ENCODE data around the gene LRRN4CL.

LRRN4CL gene

GRCh38 chr11:62687508-62688396 is 1.6 kb downstream of the LRRN4CL start:
- WGBS, 2 donors (ENCODE audit: extremely low coverage in 2 of 2, insufficient read length in 2 of 2, insufficient replicate concordance in 1 of 2), result no CpG with 5 or more reads among the region's 74 CpGs
- no peak overlapping the region for H3K27ac ChIP-seq (replicated peaks; ENCODE audit: low read length)
- no peak overlapping the region for H3K4ac ChIP-seq (ENCODE audit: low read length)
- H4K91ac ChIP-seq (ENCODE audit: low read depth, low read length, poor library complexity), result no peak overlapping the region
- peak overlapping the region; percentile 60 for H3K9ac ChIP-seq (ENCODE audit: low read depth, low read length, poor library complexity)
- no peaks in the 10 kb centered on the region for H3K27me3 ChIP-seq (ENCODE audit: control insufficient read depth in 3 of 3, insufficient read depth in 3 of 3, low read depth in 1 of 3, low read length in 3 of 3)
- H2BK12ac ChIP-seq (ENCODE audit: low read length), result no peak overlapping the region
- peak overlapping the region; percentile 49 for H2BK15ac ChIP-seq (ENCODE audit: low read length)
- no peak overlapping the region for H3K4me3 ChIP-seq (ENCODE audit: low read length in 2 of 2)
- H3K14ac ChIP-seq (ENCODE audit: low read length), result peak overlapping the region; percentile 21
- DNase-seq (ENCODE audit: low spot score), result no peak
- H2AK5ac ChIP-seq (ENCODE audit: low read depth, low read length), result peak overlapping the region; percentile 56
- peak overlapping the region; percentile 65 for H3K23ac ChIP-seq (ENCODE audit: low read depth, low read length, poor library complexity)
- no peak overlapping the region for H4K8ac ChIP-seq (ENCODE audit: low read depth, low read length)
- no peaks in the 10 kb centered on the region for H3K9me3 ChIP-seq (replicated peaks in 1 of 2; ENCODE audit: control insufficient read depth in 2 of 2, insufficient read depth in 1 of 2, low read depth in 1 of 2, low read length in 2 of 2)
- H2BK120ac ChIP-seq (ENCODE audit: low read depth, low read length), result no peak overlapping the region
- peak overlapping the region; percentile 11 for H3K4me2 ChIP-seq (ENCODE audit: insufficient read depth, low read length, poor library complexity, severe bottlenecking)
- no peaks in the 10 kb centered on the region for H3K4me1 ChIP-seq (ENCODE audit: control insufficient read depth in 2 of 2, insufficient read depth in 1 of 2, low read depth in 1 of 2, low read length in 2 of 2)
- H2BK5ac ChIP-seq (ENCODE audit: low read length), result peak overlapping the region; percentile 24
- H3K79me1 ChIP-seq (ENCODE audit: low read depth, low read length), result no peaks in the 10 kb centered on the region
- H3K18ac ChIP-seq (ENCODE audit: low read length), result no peak overlapping the region
- H3K36me3 ChIP-seq (replicated peaks in 1 of 2; ENCODE audit: control insufficient read depth in 2 of 2, insufficient read depth in 2 of 2, low read length in 2 of 2), result peaks cover 23 to 36% of the 10 kb centered on the region in 2 donors
- H2AFZ ChIP-seq (ENCODE audit: low read length), result no peak overlapping the region

DNA sequence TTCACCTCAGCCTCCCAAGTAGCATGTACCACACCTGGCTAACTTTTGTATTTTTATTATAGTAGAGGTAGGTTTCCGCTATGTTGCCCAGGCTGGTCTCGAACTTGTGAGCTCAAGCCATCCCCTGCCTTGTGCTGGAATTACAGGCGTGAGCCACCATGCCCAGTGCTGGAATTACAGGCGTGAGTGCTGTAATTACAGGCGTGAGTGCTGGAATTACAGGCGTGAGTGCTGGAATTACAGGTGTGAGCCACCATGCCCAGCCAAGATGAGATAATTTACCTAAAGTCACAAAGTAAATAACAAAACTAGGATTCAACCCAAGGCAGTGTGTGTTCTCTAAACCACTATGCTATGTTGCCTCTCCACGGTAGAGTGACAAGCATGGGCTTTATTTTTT is 6.8 kb downstream of the LRRN4CL start:
- no peak overlapping the region for H3K4ac ChIP-seq (ENCODE audit: low read length)
- no peak overlapping the region for H3K23ac ChIP-seq (ENCODE audit: low read depth, low read length, poor library complexity)
- no peak overlapping the region for H2BK15ac ChIP-seq (ENCODE audit: low read length)
- H4K91ac ChIP-seq (ENCODE audit: low read depth, low read length, poor library complexity), result no peak overlapping the region
- H3K9me3 ChIP-seq (replicated peaks in 1 of 2; ENCODE audit: control insufficient read depth in 2 of 2, insufficient read depth in 1 of 2, low read depth in 1 of 2, low read length in 2 of 2), result no peaks in the 10 kb centered on the region
- H2BK120ac ChIP-seq (ENCODE audit: low read depth, low read length), result no peak overlapping the region
- H3K4me2 ChIP-seq (ENCODE audit: insufficient read depth, low read length, poor library complexity, severe bottlenecking), result no peak overlapping the region
- H3K14ac ChIP-seq (ENCODE audit: low read length), result no peak overlapping the region
- WGBS, 2 donors (ENCODE audit: extremely low coverage in 2 of 2, insufficient read length in 2 of 2, insufficient replicate concordance in 1 of 2), result no CpG with 5 or more reads among the region's 7 CpGs
- no peak overlapping the region for H3K27ac ChIP-seq (replicated peaks; ENCODE audit: low read length)
- peaks cover 4 to 8% of the 10 kb centered on the region in 2 donors for H3K36me3 ChIP-seq (replicated peaks in 1 of 2; ENCODE audit: control insufficient read depth in 2 of 2, insufficient read depth in 2 of 2, low read length in 2 of 2)
- no peak overlapping the region for H3K9ac ChIP-seq (ENCODE audit: low read depth, low read length, poor library complexity)
- H3K79me1 ChIP-seq (ENCODE audit: low read depth, low read length), result peaks cover 6% of the 10 kb centered on the region
- H2BK12ac ChIP-seq (ENCODE audit: low read length), result no peak overlapping the region
- no peak overlapping the region for H3K4me3 ChIP-seq (ENCODE audit: low read length in 2 of 2)
- no peak overlapping the region for H2AK5ac ChIP-seq (ENCODE audit: low read depth, low read length)
- H3K27me3 ChIP-seq (ENCODE audit: control insufficient read depth in 3 of 3, insufficient read depth in 3 of 3, low read depth in 1 of 3, low read length in 3 of 3), result no peaks in the 10 kb centered on the region
- H4K8ac ChIP-seq (ENCODE audit: low read depth, low read length), result no peak overlapping the region
- peaks cover 4 to 11% of the 10 kb centered on the region in 2 donors for H3K4me1 ChIP-seq (ENCODE audit: control insufficient read depth in 2 of 2, insufficient read depth in 1 of 2, low read depth in 1 of 2, low read length in 2 of 2)
- DNase-seq (ENCODE audit: low spot score), result no peak
- no peak overlapping the region for H2BK5ac ChIP-seq (ENCODE audit: low read length)
- H3K18ac ChIP-seq (ENCODE audit: low read length), result no peak overlapping the region
- H2AFZ ChIP-seq (ENCODE audit: low read length), result no peak overlapping the region

DNA sequence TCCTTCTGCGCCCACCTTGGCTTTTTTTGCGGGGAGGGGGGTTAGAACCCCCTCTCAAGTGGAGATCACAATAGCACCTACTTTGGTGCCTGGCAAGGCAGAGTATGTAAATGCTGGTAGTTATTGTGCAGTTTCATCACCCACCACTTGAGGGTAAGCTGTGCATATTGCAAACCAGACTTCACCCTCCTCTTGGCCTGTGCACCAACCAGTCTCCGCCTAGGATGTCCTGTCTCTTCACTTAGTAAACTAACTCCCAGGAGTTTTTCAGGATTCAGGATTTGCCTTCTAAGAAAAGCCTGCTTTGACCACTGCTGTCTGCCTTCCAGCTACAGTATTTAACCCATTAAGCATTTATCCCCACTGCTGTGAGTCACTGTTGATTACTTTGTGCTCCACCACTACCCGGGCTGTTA is 8.5 kb downstream of the LRRN4CL start:
- H4K8ac ChIP-seq (ENCODE audit: low read depth, low read length), result no peak overlapping the region
- no peak overlapping the region for H3K14ac ChIP-seq (ENCODE audit: low read length)
- H3K4ac ChIP-seq (ENCODE audit: low read length), result no peak overlapping the region
- no peak overlapping the region for H3K9ac ChIP-seq (ENCODE audit: low read depth, low read length, poor library complexity)
- no peaks in the 10 kb centered on the region for H3K9me3 ChIP-seq (replicated peaks in 1 of 2; ENCODE audit: control insufficient read depth in 2 of 2, insufficient read depth in 1 of 2, low read depth in 1 of 2, low read length in 2 of 2)
- H3K23ac ChIP-seq (ENCODE audit: low read depth, low read length, poor library complexity), result no peak overlapping the region
- no CpG with 5 or more reads among the region's 4 CpGs for WGBS, 2 donors (ENCODE audit: extremely low coverage in 2 of 2, insufficient read length in 2 of 2, insufficient replicate concordance in 1 of 2)
- no peak overlapping the region for H3K4me3 ChIP-seq (ENCODE audit: low read length in 2 of 2)
- H3K4me2 ChIP-seq (ENCODE audit: insufficient read depth, low read length, poor library complexity, severe bottlenecking), result no peak overlapping the region
- DNase-seq (ENCODE audit: low spot score), result no peak
- H3K4me1 ChIP-seq (ENCODE audit: control insufficient read depth in 2 of 2, insufficient read depth in 1 of 2, low read depth in 1 of 2, low read length in 2 of 2), result peaks cover 4 to 11% of the 10 kb centered on the region in 2 donors
- H3K27ac ChIP-seq (replicated peaks; ENCODE audit: low read length), result no peak overlapping the region
- no peak overlapping the region for H2AK5ac ChIP-seq (ENCODE audit: low read depth, low read length)
- peaks cover 12 to 23% of the 10 kb centered on the region in 2 donors for H3K36me3 ChIP-seq (replicated peaks in 1 of 2; ENCODE audit: control insufficient read depth in 2 of 2, insufficient read depth in 2 of 2, low read length in 2 of 2)
- no peak overlapping the region for H2BK15ac ChIP-seq (ENCODE audit: low read length)
- H2AFZ ChIP-seq (ENCODE audit: low read length), result peak overlapping the region; percentile 82
- H2BK120ac ChIP-seq (ENCODE audit: low read depth, low read length), result no peak overlapping the region
- H4K91ac ChIP-seq (ENCODE audit: low read depth, low read length, poor library complexity), result no peak overlapping the region
- no peak overlapping the region for H2BK5ac ChIP-seq (ENCODE audit: low read length)
- H3K79me1 ChIP-seq (ENCODE audit: low read depth, low read length), result peaks cover 6% of the 10 kb centered on the region
- H2BK12ac ChIP-seq (ENCODE audit: low read length), result no peak overlapping the region
- no peak overlapping the region for H3K18ac ChIP-seq (ENCODE audit: low read length)
- H3K27me3 ChIP-seq (ENCODE audit: control insufficient read depth in 3 of 3, insufficient read depth in 3 of 3, low read depth in 1 of 3, low read length in 3 of 3), result no peaks in the 10 kb centered on the region
